Measurements from ENCODE around the gene EHD1.

Gene EHD1

GRCh38 chr11:64842851-64843685 lies 35.4 kb downstream of the EHD1 start:
- no peak for DNase-seq (ENCODE audit: low read depth)

- no peak for DNase-seq (ENCODE audit: low read depth)
Observed at GRCh38 chr11:64842366-64842759, 36.1 kb downstream of the EHD1 start.

- no peak for DNase-seq (ENCODE audit: low read depth)
Observed at GRCh38 chr11:64841592-64842365, 36.6 kb downstream of the EHD1 start.

- DNase-seq (ENCODE audit: low read depth): no peak
Observed at GRCh38 chr11:64839887-64840782, 38.3 kb downstream of the EHD1 start.

GRCh38 chr11:64839335-64839734 lies 39.1 kb downstream of the EHD1 start:
- DNase-seq (ENCODE audit: low read depth): no peak

GRCh38 chr11:64838600-64839334 lies 39.7 kb downstream of the EHD1 start:
- no peak for DNase-seq (ENCODE audit: low read depth)

- DNase-seq (ENCODE audit: low read depth): no peak
Observed at GRCh38 chr11:64837887-64838351, 40.5 kb downstream of the EHD1 start.

- DNase-seq (ENCODE audit: low read depth): no peak
Observed at GRCh38 chr11:64836448-64837072, 41.9 kb downstream of the EHD1 start.

- no peak for DNase-seq (ENCODE audit: low read depth)
Observed at GRCh38 chr11:64835616-64836447, 42.6 kb downstream of the EHD1 start.

- no peak for DNase-seq (ENCODE audit: low read depth)
Observed at GRCh38 chr11:64834723-64835615, 43.5 kb downstream of the EHD1 start.

GRCh38 chr11:64834031-64834722 lies 44.2 kb downstream of the EHD1 start:
- no peak for DNase-seq (ENCODE audit: low read depth)

- no peak for DNase-seq (ENCODE audit: low read depth)
Observed at GRCh38 chr11:64833509-64833908, 44.9 kb downstream of the EHD1 start.

- no peak for DNase-seq (ENCODE audit: low read depth)
Observed at GRCh38 chr11:64833198-64833502, 45.3 kb downstream of the EHD1 start.

- DNase-seq (ENCODE audit: low read depth): no peak
Observed at GRCh38 chr11:64832467-64833197, 45.8 kb downstream of the EHD1 start.

- no peak for DNase-seq (ENCODE audit: low read depth)
Observed at GRCh38 chr11:64831411-64831891, 47.0 kb downstream of the EHD1 start.

GRCh38 chr11:64829536-64830251 lies 48.7 kb downstream of the EHD1 start:
- DNase-seq (ENCODE audit: low read depth): no peak

GRCh38 chr11:64827451-64827839 lies 51.0 kb downstream of the EHD1 start:
- no peak for DNase-seq (ENCODE audit: low read depth)
